ENCODE results near the gene PRR23A. TPM values are rescaled to one million over a fixed set of nuclear protein-coding genes. Genes with fewer than 3 reads are reported as not detected.
A peak's percentile ranks its signal among the peaks of the same experiment; 100 is the strongest.

The PRR23A gene
- total RNA-seq, 3 donors from 2014 or later, result not detected

- no peak for DNase-seq (ENCODE audit: low spot score in 2 of 2)
These were observed 45.6 kb downstream of the PRR23A start for GRCh38 chr3:138960417-138960852.

More at GRCh38 chr3:138960417-138960852, 45.6 kb downstream of the PRR23A start:
- no peaks in the 10 kb centered on the region for H3K4me1 ChIP-seq
- TF ChIP-seq CTCF (IDR thresholded peaks at IDR 0.05) (no peak), POLR2A (IDR thresholded peaks at IDR 0.05) (no peak), POLR2AphosphoS5 (IDR thresholded peaks at IDR 0.05) (no peak)
- peak overlapping the region in 1 of 3 donors; percentile 26 for H3K4me3 ChIP-seq
- intact Hi-C loops (cut with DNase I; ENCODE audit: low total_unique reads), result no loop called here
- no peak overlapping the region for H3K27ac ChIP-seq
- peaks cover 0 to 51% of the 10 kb centered on the region in 2 donors for H3K27me3 ChIP-seq
- H3K9me3 ChIP-seq, result peaks cover 0 to 22% of the 10 kb centered on the region in 2 donors
- no peaks in the 10 kb centered on the region for H3K36me3 ChIP-seq

Other genes starting within 250 kb of the PRR23A start
- 10 to 100 TPM; 30.5 to 46.2 (median 31.7) TPM for gene PIK3CB, start 171.3 kb downstream of the PRR23A start, total RNA-seq
- gene FOXL2, start 59.1 kb downstream of the PRR23A start, total RNA-seq, result under 1 TPM in 1 of 3 donors, not detected in 2; 0.33 TPM
- under 1 TPM in 1 of 3 donors, not detected in 2; 0.33 TPM for gene FOXL2NB, start 59.1 kb downstream of the PRR23A start, total RNA-seq
- gene PRR23B, start 14.7 kb upstream of the PRR23A start, total RNA-seq, result not detected
- not detected for gene PRR23C, start 38.6 kb upstream of the PRR23A start, total RNA-seq

Measured in breast epithelium (tissue), 4 donors.